Activated B cell treated with CpG ODN at 0.5 μM for 24 hours (primary cell): ENCODE data around the gene ZC3H18. TPM values are rescaled to one million over a fixed set of nuclear protein-coding genes. Genes with fewer than 3 reads are reported as not detected.

ENCODE experiments used
- ATAC-seq: fragments of 200-7000 bp; cut with Tn5 transposase; one replicate; pipeline ENCODE4 v1.10.0; 2021; ENCODE audit warnings: low read depth, mild to moderate bottlenecking, moderate library complexity
- CTCF ChIA-PET: fragments of 350-600 bp; sonication (Branson Sonifier 250); formaldehyde crosslinking; loops from one replicate; lab custom pipeline; 2021; ENCODE audit warnings: antibody characterized with exemption; lab: Charles Lee
- POLR2A ChIA-PET: fragments of 350-600 bp; sonication (Branson Sonifier 250); formaldehyde crosslinking; loops from one replicate; lab custom pipeline; 2021; ENCODE audit warnings: antibody characterized with exemption; lab: Charles Lee
- DNase-seq: peaks from one replicate; pipeline ENCODE4 v3.0.0; 2022
- H3K27ac Mint-ChIP-seq: one replicate; pipeline ENCODE4 v1.8.0; 2020; ENCODE audit warnings: mixed read lengths
- H3K27me3 Mint-ChIP-seq: one replicate; pipeline ENCODE4 v1.8.0; 2021; ENCODE audit warnings: mixed read lengths
- H3K36me3 Mint-ChIP-seq: one replicate; pipeline ENCODE4 v1.8.0; 2021; ENCODE audit warnings: low read depth, mixed read lengths
- H3K4me1 Mint-ChIP-seq: one replicate; pipeline ENCODE4 v1.8.0; 2021; ENCODE audit warnings: mixed read lengths
- H3K4me3 Mint-ChIP-seq: one replicate; pipeline ENCODE4 v1.8.0; 2020; ENCODE audit warnings: mild to moderate bottlenecking, mixed read lengths
- H3K9me3 Mint-ChIP-seq: one replicate; pipeline ENCODE4 v1.8.0; 2020; ENCODE audit warnings: mixed read lengths
- CTCF ChIP-seq: fragments of 200-600 bp; IDR thresholded peaks from one replicate; pipeline ENCODE4 v1.8.0; 2022; ENCODE audit warnings: antibody characterized with exemption, mild to moderate bottlenecking
- intact Hi-C: fragments of 100-400 bp; cut with micrococcal nuclease; formaldehyde crosslinking; loops from one replicate; pipeline ENCODE4 v1.15.1; 2024
- total RNA-seq: library from RNA; stranded (reverse); gene quantifications from 2 replicates; pipeline ENCODE4 v1.2.3, GENCODE V29; 2022

ZC3H18 gene
- total RNA-seq, 1 donor from 2014 or later, result 74.2 TPM

- no peaks in the 10 kb centered on the region for H3K27me3 Mint-ChIP-seq
- no peak overlapping the region for H3K27ac Mint-ChIP-seq
- intact Hi-C loops, result loop anchor here (1.0 to 2.0 kb wide), 4 partner anchors 35 to 748 kb away; no protein-coding TSS in a partner anchor
- DNase-seq, result no peak
- ChIA-PET POLR2A (no interaction called here), CTCF (interaction anchor here (1.3 to 1.4 kb wide), 2 partner anchors 83 to 85 kb away, joined by 4 to 5 read pairs; no protein-coding TSS in a partner anchor)
- H3K9me3 Mint-ChIP-seq, result no peaks in the 10 kb centered on the region
- peaks cover 5% of the 10 kb centered on the region for H3K4me1 Mint-ChIP-seq
- no peak for TF ChIP-seq CTCF
- peaks cover 9% of the 10 kb centered on the region for H3K36me3 Mint-ChIP-seq
- no peak overlapping the region for H3K4me3 Mint-ChIP-seq
- ATAC-seq, result no peak
Measured at GRCh38 chr16:88526906-88527185, 43.4 kb upstream of the ZC3H18 start.

DNA sequence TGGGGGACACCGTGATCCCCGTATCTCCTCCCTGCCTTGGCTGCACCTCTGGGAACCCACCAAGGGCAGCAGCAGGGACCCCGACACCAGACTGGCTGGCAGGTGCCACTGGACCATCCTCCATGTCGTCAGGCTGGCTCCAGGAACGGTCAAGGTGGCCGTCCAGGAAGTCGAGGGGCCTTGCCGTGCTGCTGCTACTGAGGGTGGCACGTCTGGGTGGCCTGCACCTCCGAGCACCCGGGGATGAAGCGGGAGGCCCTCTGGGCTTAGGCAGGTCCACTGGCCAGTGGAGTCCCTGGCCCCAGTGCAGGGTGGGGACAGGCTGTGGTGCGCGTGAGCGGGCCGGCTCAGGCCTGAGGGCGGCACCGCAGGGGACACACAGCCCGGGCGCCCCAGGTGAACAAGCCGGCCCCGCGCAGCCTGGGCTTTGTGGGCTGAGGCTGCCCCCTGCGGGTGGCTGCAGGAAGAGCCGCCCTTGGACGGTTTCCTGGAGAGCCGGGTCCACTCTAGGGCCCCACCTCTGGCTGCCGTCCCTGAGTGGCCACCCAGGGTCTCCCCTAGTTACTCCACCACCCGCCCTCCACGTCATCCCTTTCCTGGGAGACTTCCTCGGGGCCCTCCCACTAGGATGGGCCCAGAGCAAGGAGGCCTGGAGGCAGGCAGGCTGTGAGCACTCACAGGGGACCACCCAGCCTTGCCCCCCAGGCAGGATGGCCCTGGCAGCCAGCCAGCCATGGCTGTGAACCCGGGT is 42.8 kb upstream of the ZC3H18 start:
- intact Hi-C loops, result loop anchor here (1.0 to 2.0 kb wide), 4 partner anchors 35 to 749 kb away; no protein-coding TSS in a partner anchor
- H3K4me1 Mint-ChIP-seq, result peaks cover 5% of the 10 kb centered on the region
- TF ChIP-seq CTCF, result peak; percentile 23
- peaks cover 7% of the 10 kb centered on the region for H3K36me3 Mint-ChIP-seq
- H3K27ac Mint-ChIP-seq, result no peak overlapping the region
- H3K4me3 Mint-ChIP-seq, result no peak overlapping the region
- ATAC-seq (peak; percentile 87), DNase-seq (peak; percentile 73)
- POLR2A ChIA-PET, result no interaction called here
- CTCF ChIA-PET, result interaction anchor here (1.3 to 1.4 kb wide), 2 partner anchors 84 to 86 kb away, joined by 4 to 5 read pairs; no protein-coding TSS in a partner anchor
- H3K9me3 Mint-ChIP-seq, result no peaks in the 10 kb centered on the region
- no peaks in the 10 kb centered on the region for H3K27me3 Mint-ChIP-seq

- H3K4me1 Mint-ChIP-seq, result peaks cover 5% of the 10 kb centered on the region
- DNase-seq, result no peak
- H3K4me3 Mint-ChIP-seq, result no peak overlapping the region
- H3K27ac Mint-ChIP-seq, result no peak overlapping the region
- ChIA-PET POLR2A (no interaction called here), CTCF (no interaction called here)
- peaks cover 7% of the 10 kb centered on the region for H3K36me3 Mint-ChIP-seq
- intact Hi-C loops, result loop anchor here (1.0 to 2.0 kb wide), 4 partner anchors 34 to 749 kb away; no protein-coding TSS in a partner anchor
- ATAC-seq, result no peak
- TF ChIP-seq CTCF, result no peak
- H3K9me3 Mint-ChIP-seq, result no peaks in the 10 kb centered on the region
- no peaks in the 10 kb centered on the region for H3K27me3 Mint-ChIP-seq
Measured at GRCh38 chr16:88527937-88528743, 42.1 kb upstream of the ZC3H18 start.

DNA sequence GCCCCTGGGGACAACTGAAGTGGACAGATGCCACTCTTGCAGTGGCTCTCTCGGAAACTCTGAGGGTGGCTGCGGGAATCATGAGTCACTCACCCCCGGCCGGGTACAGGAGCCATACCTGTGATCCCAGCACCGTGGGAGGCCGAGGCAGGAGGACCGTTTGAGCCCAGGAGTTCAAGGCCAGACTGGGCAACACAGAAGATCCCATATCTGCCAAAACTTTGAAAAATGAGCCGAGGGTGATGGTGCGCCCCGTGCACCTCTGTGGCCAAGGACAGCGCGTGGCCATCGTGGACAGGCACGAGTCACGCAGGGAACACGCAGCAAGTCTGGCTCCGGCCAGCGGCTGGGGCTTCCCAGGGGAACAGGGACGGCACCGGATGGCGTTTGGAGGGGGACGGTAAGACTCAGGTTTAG is 41.3 kb upstream of the ZC3H18 start:
- TF ChIP-seq CTCF, result no peak
- CTCF ChIA-PET, result no interaction called here
- intact Hi-C loops, result no loop called here
- H3K4me1 Mint-ChIP-seq, result peaks cover 5% of the 10 kb centered on the region
- H3K27ac Mint-ChIP-seq, result no peak overlapping the region
- H3K36me3 Mint-ChIP-seq, result peaks cover 7% of the 10 kb centered on the region
- H3K27me3 Mint-ChIP-seq, result no peaks in the 10 kb centered on the region
- no peak overlapping the region for H3K4me3 Mint-ChIP-seq
- DNase-seq (no peak), ATAC-seq (no peak)
- POLR2A ChIA-PET, result no interaction called here
- no peaks in the 10 kb centered on the region for H3K9me3 Mint-ChIP-seq

GRCh38 chr16:88529596-88529995 is 40.6 kb upstream of the ZC3H18 start:
- POLR2A ChIA-PET, result no interaction called here
- intact Hi-C loops, result no loop called here
- peaks cover 5% of the 10 kb centered on the region for H3K4me1 Mint-ChIP-seq
- H3K27me3 Mint-ChIP-seq, result no peaks in the 10 kb centered on the region
- H3K4me3 Mint-ChIP-seq, result no peak overlapping the region
- H3K27ac Mint-ChIP-seq, result no peak overlapping the region
- no peak for DNase-seq
- H3K36me3 Mint-ChIP-seq, result peaks cover 7% of the 10 kb centered on the region
- CTCF ChIA-PET, result no interaction called here
- ATAC-seq, result no peak
- no peaks in the 10 kb centered on the region for H3K9me3 Mint-ChIP-seq
- TF ChIP-seq CTCF, result no peak
